EL (cell line): ENCODE results near the gene MSMB.
A peak's percentile ranks its signal among the peaks of the same experiment; 100 is the strongest.

Experiments
- DNase-seq: peaks from one replicate; pipeline ENCODE4 v3.0.0-alpha.2; 2016

The MSMB gene

GRCh38 chr10:46031648-46032532 lies 14.2 kb downstream of the MSMB start:
- DNase-seq, result no peak

- DNase-seq, result peak; percentile 98
Observed at GRCh38 chr10:46030091-46030937, 15.8 kb downstream of the MSMB start, which contains the start of gene NCOA4. TSS of gene NCOA4 (minus strand) at chr10:46030623. CDS start at chr10:46016680, 13,943 bp downstream.

- DNase-seq, result no peak
Observed at GRCh38 chr10:46029461-46030030, 16.5 kb downstream of the MSMB start.

- DNase-seq, result peak; percentile 64
Observed at GRCh38 chr10:46028584-46029460, 17.2 kb downstream of the MSMB start.

GRCh38 chr10:46026106-46026505 lies 20.0 kb downstream of the MSMB start:
- no peak for DNase-seq

- no peak for DNase-seq
Observed at GRCh38 chr10:46025406-46025805, 20.7 kb downstream of the MSMB start.

- no peak for DNase-seq
Observed at GRCh38 chr10:46024948-46025347, 21.1 kb downstream of the MSMB start.

- peak; percentile 92 for DNase-seq
Observed at GRCh38 chr10:46022978-46023702, 22.9 kb downstream of the MSMB start.

GRCh38 chr10:46020344-46020657 lies 25.8 kb downstream of the MSMB start:
- DNase-seq, result no peak

GRCh38 chr10:46019569-46020343 lies 26.3 kb downstream of the MSMB start:
- DNase-seq, result no peak

GRCh38 chr10:46019177-46019528 lies 26.9 kb downstream of the MSMB start:
- no peak for DNase-seq

GRCh38 chr10:46018453-46019176 lies 27.5 kb downstream of the MSMB start:
- DNase-seq, result no peak

GRCh38 chr10:46017733-46018132 lies 28.3 kb downstream of the MSMB start:
- no peak for DNase-seq

GRCh38 chr10:46016811-46017210 lies 29.3 kb downstream of the MSMB start:
- no peak for DNase-seq

GRCh38 chr10:46016190-46016589 lies 29.9 kb downstream of the MSMB start:
- no peak for DNase-seq

- no peak for DNase-seq
Observed at GRCh38 chr10:46014683-46015405, 31.2 kb downstream of the MSMB start.

GRCh38 chr10:46014206-46014605 lies 31.9 kb downstream of the MSMB start:
- no peak for DNase-seq

GRCh38 chr10:46012746-46013145 lies 33.3 kb downstream of the MSMB start:
- no peak for DNase-seq

GRCh38 chr10:46006219-46006618 lies 39.9 kb downstream of the MSMB start:
- DNase-seq, result peak; percentile 71

- DNase-seq, result no peak
Observed at GRCh38 chr10:46005383-46005782, 40.7 kb downstream of the MSMB start.
